ENCODE measurements around the gene BACH1. TPM values are rescaled to one million over a fixed set of nuclear protein-coding genes. Genes with fewer than 3 reads are reported as not detected.
"Not testable (repeated sequence)": the region's sequence is repeated elsewhere in the genome, so short reads cannot be mapped to it uniquely, and the experiment has no call there.

BACH1 gene
- total and polyA plus RNA-seq, 2 of the 8 experiments (the other 6 are each of a cell fraction or from before 2014, with no cell fraction given) = 6.9 to 50.7 TPM

DNA sequence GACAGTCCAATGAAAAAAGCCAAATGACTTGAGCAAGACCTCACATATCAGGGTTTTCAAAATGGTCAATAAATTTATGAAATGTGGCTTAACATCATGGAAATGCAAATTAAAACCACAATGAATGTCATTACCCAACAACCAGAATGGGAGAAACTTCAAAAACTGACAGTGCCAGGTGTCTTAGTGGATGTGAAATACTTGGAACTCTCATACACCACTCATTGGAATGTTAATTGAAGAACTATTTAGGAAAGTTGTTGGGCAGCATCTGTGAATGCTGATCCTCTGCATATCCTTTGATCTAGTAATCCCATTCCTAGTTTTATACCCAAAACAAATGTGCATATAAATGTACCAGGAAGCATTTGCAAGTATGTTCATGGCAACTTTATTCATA lies 19.2 kb upstream of the BACH1 start:
- Histone ChIP-seq H2BK12ac (ENCODE audit: low read depth, low read length) (no peak overlapping the region), H2BK5ac (ENCODE audit: low read depth, low read length) (no peak overlapping the region), H3K23ac (ENCODE audit: insufficient read length) (no peak overlapping the region), H2BK15ac (ENCODE audit: low read length) (no peak overlapping the region), H3K4ac (replicated peaks; ENCODE audit: insufficient read length, low read depth, low read length) (no peak overlapping the region), H3K79me1 (ENCODE audit: low read depth, low read length) (no peaks in the 10 kb centered on the region), H3K14ac (ENCODE audit: insufficient read length) (no peak overlapping the region), H2BK20ac (ENCODE audit: low read length) (no peak overlapping the region), H3K56ac (replicated peaks; ENCODE audit: insufficient read length, low read depth, low read length) (no peak overlapping the region), H3K79me2 (ENCODE audit: control insufficient read depth in 1 of 2, insufficient read depth in 2 of 2, low read length in 2 of 2) (no peaks in the 10 kb centered on the region), H3K23me2 (ENCODE audit: low read depth, low read length) (no peaks in the 10 kb centered on the region), H3K4me2 (ENCODE audit: insufficient read depth in 1 of 2, low read depth in 2 of 2, low read length in 2 of 2) (no peak overlapping the region), H4K5ac (ENCODE audit: insufficient read length, low read depth, low read length) (no peak overlapping the region), H4K20me1 (replicated peaks in 1 of 2; ENCODE audit: control insufficient read depth in 1 of 2, insufficient read depth in 2 of 2, low read length in 2 of 2) (no peaks in the 10 kb centered on the region), H2AFZ (ENCODE audit: low read length) (no peak overlapping the region), H3K18ac (ENCODE audit: extremely low read depth, low read length) (no peak overlapping the region), H4K8ac (ENCODE audit: extremely low read depth, insufficient read depth, low read length) (no peak overlapping the region), H3K9ac (replicated peaks in 1 of 4; ENCODE audit: extremely low read depth in 1 of 4, low read depth in 3 of 4, low read length in 3 of 4) (no peak overlapping the region), H3K4me1 (replicated peaks in 1 of 4; ENCODE audit: control insufficient read depth in 3 of 4, insufficient read depth in 4 of 4, low read length in 3 of 4) (no peaks in the 10 kb centered on the region), H3K27me3 (replicated peaks in 1 of 4; ENCODE audit: control insufficient read depth in 3 of 4, extremely low read depth in 1 of 4, insufficient read depth in 3 of 4, low read length in 3 of 4) (no peaks in the 10 kb centered on the region), H3K9me3 (ENCODE audit: insufficient read depth in 2 of 2, low read depth in 1 of 2, low read length in 1 of 2) (no peaks in the 10 kb centered on the region), H3K36me3 (ENCODE audit: control insufficient read depth in 2 of 4, insufficient read depth in 4 of 4, low read length in 3 of 4) (no peaks in the 10 kb centered on the region), H3K27ac (ENCODE audit: low read depth, low read length) (no peak overlapping the region), H2BK120ac (replicated peaks; ENCODE audit: low read depth, low read length) (no peak overlapping the region), H3K4me3 (ENCODE audit: extremely low read depth in 1 of 4, insufficient read depth in 2 of 4, low read depth in 3 of 4, low read length in 4 of 4) (no peak overlapping the region), H2AK5ac (ENCODE audit: low read depth, low read length) (no peak overlapping the region), H4K91ac (replicated peaks; ENCODE audit: insufficient read length, low read length) (no peak overlapping the region)
- FAIRE-seq (no peak), DNase-seq (ENCODE audit: low read depth in 1 of 2, low spot score in 2 of 2) (no peak)
- ChIA-PET POLR2A (ENCODE audit: partially characterized antibody) (no interaction called here), CTCF (ENCODE audit: partially characterized antibody) (no interaction called here)
- TF ChIP-seq SP4 (IDR thresholded peaks at IDR 0.05; ENCODE audit: low read length) = no peak
- no peak for TF ChIP-seq KDM4A (IDR thresholded peaks at IDR 0.05; ENCODE audit: low read depth, low read length, severe bottlenecking)

DNA sequence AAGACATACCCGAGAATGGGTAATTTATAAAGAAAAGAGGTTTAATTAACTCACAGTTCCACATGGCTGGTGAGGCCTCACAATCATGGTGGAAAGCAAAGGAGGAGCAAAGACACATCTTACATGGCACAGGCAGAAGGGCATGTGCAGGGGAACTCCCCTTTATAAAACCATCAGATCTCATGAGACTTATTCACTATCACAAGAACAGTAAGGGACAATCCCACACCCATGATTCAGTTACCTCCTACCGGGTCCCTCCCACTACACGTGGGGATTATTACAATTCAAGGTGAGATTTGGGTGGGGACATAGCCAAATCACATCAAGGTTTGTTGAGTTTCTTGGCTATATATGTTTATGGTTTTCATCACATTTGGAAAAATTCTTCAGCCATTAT lies 16.9 kb upstream of the BACH1 start:
- H3K4me3 ChIP-seq (ENCODE audit: extremely low read depth in 1 of 4, insufficient read depth in 2 of 4, low read depth in 3 of 4, low read length in 4 of 4); FAIRE-seq; H4K8ac ChIP-seq (ENCODE audit: extremely low read depth, insufficient read depth, low read length); H3K79me2 ChIP-seq (ENCODE audit: control insufficient read depth in 1 of 2, insufficient read depth in 2 of 2, low read length in 2 of 2); H2AFZ ChIP-seq (ENCODE audit: low read length); CTCF ChIA-PET (ENCODE audit: partially characterized antibody); H3K23ac ChIP-seq (ENCODE audit: insufficient read length); H3K27ac ChIP-seq (ENCODE audit: low read depth, low read length); H3K18ac ChIP-seq (ENCODE audit: extremely low read depth, low read length); H3K79me1 ChIP-seq (ENCODE audit: low read depth, low read length); H3K14ac ChIP-seq (ENCODE audit: insufficient read length); DNase-seq (ENCODE audit: low read depth in 1 of 2, low spot score in 2 of 2); H2BK15ac ChIP-seq (ENCODE audit: low read length); H3K23me2 ChIP-seq (ENCODE audit: low read depth, low read length); H4K20me1 ChIP-seq (replicated peaks in 1 of 2; ENCODE audit: control insufficient read depth in 1 of 2, insufficient read depth in 2 of 2, low read length in 2 of 2); H3K4ac ChIP-seq (replicated peaks; ENCODE audit: insufficient read length, low read depth, low read length); H2BK12ac ChIP-seq (ENCODE audit: low read depth, low read length); POLR2A ChIA-PET (ENCODE audit: partially characterized antibody); H3K36me3 ChIP-seq (ENCODE audit: control insufficient read depth in 2 of 4, insufficient read depth in 4 of 4, low read length in 3 of 4); H3K27me3 ChIP-seq (replicated peaks in 1 of 4; ENCODE audit: control insufficient read depth in 3 of 4, extremely low read depth in 1 of 4, insufficient read depth in 3 of 4, low read length in 3 of 4); H3K9ac ChIP-seq (replicated peaks in 1 of 4; ENCODE audit: extremely low read depth in 1 of 4, low read depth in 3 of 4, low read length in 3 of 4); H4K91ac ChIP-seq (replicated peaks; ENCODE audit: insufficient read length, low read length); H3K56ac ChIP-seq (replicated peaks; ENCODE audit: insufficient read length, low read depth, low read length); H3K4me2 ChIP-seq (ENCODE audit: insufficient read depth in 1 of 2, low read depth in 2 of 2, low read length in 2 of 2); H3K4me1 ChIP-seq (replicated peaks in 1 of 4; ENCODE audit: control insufficient read depth in 3 of 4, insufficient read depth in 4 of 4, low read length in 3 of 4); H3K9me3 ChIP-seq (ENCODE audit: insufficient read depth in 2 of 2, low read depth in 1 of 2, low read length in 1 of 2); H2AK5ac ChIP-seq (ENCODE audit: low read depth, low read length); H2BK20ac ChIP-seq (ENCODE audit: low read length); H2BK5ac ChIP-seq (ENCODE audit: low read depth, low read length); H4K5ac ChIP-seq (ENCODE audit: insufficient read length, low read depth, low read length); H2BK120ac ChIP-seq (replicated peaks; ENCODE audit: low read depth, low read length): not testable (repeated sequence)
- WGBS, 2 experiments (ENCODE audit: extremely low coverage in 1 of 2, insufficient coverage in 1 of 2, insufficient read length in 1 of 2, insufficient replicate concordance in 2 of 2, low coverage in 1 of 2, low lambda C conversion rate in 2 of 2, missing lambda C conversion rate in 1 of 2) = 88% methylated on average over 3 of the region's 3 CpGs; no CpG with 5 or more reads in 1 of the 2 experiments

Data from H1 (cell line).